Hematopoietic multipotent progenitor cell treated with erythropoietin and hydrocortisone succinate and interleukin-3 and kit ligand, for 8 days (in vitro differentiated cells): Measurements from ENCODE around the gene THEMIS.
"Not testable (repeated sequence)": the region's sequence is repeated elsewhere in the genome, so short reads cannot be mapped to it uniquely, and the experiment has no call there.

Experiments
- DNase-seq: peaks from one replicate; pipeline ENCODE4 v3.0.0-alpha.2; 2015

The THEMIS gene

GRCh38 chr6:127716465-127716864 lies 184.4 kb downstream of the THEMIS start:
- no peak for DNase-seq

DNA sequence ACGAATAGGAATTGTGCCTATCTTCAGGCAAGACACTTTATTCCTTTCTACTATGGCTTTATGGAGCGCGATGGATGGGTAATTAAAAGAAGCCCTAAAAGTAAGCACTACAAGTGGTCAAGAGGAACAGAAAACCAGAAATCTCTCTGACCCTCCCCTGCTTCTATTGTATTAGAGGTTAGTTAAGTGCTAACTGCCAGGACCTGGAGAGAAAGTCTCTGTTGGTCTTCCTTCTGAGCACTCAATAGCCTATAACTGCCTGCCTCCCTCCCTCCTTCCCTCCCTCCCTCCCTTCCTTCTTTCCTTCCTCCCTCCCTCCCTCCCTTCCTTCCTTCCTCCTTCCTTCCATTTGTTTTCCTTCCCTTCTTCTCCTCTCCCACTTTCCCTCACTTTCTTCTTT lies 190.2 kb downstream of the THEMIS start:
- no peak for DNase-seq

- DNase-seq, result no peak
Observed at GRCh38 chr6:127706216-127706615, 194.6 kb downstream of the THEMIS start.

DNA sequence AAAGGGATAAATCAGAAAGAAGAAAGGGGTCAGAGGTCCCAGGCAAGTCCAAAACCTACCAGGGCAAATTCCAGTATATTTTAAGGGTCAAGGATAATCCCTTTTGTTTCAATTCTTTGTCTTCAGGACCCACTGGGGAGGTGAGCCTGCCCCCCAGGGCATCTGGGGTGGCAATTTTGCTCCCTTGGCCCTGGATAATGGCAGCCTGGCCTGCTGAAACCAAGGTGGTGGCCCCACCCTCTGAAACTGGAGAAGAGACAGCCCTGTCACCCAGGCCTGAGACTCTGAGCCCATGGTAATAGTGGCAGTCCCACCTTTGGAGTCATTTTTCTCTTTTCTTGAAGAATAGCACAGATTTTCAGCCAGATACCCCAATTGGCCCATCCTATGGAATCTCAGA lies 205.8 kb downstream of the THEMIS start:
- DNase-seq, result no peak

- no peak for DNase-seq
Observed at GRCh38 chr6:127691146-127691545, 209.7 kb downstream of the THEMIS start.

DNA sequence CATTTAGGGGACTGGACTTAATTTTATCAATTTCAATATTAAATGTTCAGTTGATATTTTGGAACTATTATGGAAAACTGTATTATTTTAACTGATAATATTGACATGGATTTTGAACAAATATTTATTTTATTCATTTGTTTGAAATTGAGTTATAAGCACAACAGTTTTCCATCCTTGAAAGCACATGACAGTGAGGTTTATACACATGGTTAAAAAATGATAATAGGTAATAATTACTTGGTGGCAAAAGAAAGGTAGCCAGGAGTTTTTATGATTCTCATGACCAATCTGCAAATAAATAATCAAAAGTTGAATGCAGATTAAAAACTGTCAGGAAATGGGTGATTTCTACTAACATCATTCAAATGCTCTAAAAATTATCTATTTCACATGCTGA lies 210.3 kb downstream of the THEMIS start:
- DNase-seq, result no peak

DNA sequence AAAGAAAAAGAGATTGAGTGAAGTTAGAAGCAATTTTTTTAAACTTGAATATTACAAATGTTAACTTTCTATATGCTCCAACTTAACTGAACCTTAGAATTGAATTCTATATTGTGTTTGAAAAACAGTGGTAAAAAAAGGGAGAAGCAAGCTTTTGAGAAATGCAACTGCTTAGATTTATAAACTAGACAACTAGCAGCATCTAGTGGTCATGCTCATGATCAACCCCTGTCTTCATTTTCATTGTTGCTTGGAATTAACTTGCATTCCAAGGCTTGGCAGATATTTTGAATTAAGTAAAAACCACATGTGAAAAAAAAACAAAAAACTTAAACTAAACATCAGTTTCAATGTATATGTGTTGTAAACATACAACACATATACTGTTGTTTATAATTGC lies 210.8 kb downstream of the THEMIS start:
- no peak for DNase-seq

DNA sequence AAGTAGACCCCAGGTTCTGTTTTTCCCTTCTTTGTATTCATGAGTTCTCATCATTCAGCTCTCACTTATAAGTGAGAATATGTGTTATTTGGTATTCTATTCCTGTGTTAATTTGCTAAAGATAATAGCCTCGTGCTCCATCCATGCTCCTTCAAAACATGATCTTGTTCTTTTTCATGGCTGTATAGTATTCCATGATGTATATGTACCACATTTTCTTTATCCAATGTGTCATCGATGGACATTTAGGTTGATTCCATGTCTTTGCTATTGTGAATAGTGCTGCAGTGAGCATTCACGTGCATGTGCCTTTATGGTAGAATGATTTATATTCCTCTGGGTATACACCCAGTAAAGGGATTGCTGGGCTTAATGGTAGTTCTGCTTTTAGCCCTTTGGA lies 213.4 kb downstream of the THEMIS start:
- DNase-seq, result not testable (repeated sequence)

- no peak for DNase-seq
Observed at GRCh38 chr6:127686084-127686483, 214.8 kb downstream of the THEMIS start.

DNA sequence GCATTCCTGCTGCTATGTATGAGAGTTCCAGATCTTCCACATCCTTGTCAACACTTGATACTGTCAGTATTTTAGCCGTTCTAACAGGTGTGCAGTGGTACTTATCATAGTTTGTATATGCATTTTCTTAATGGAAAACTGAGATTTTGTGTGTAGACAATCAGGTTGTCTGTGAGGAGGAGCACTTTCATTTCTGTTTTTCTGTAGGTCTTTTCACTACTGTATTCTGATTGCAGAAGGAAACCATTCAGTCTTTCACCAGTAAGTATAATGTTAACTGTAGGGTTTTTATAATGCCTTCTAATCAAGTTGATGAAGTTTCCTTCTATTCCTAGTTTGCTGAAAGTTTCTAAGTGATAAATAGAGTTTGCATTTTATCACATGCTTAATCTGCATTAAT lies 216.4 kb downstream of the THEMIS start:
- no peak for DNase-seq
